ENCODE results near the gene EML4.
"Not testable (repeated sequence)": the region's sequence is repeated elsewhere in the genome, so short reads cannot be mapped to it uniquely, and the experiment has no call there.

The EML4 gene

DNA sequence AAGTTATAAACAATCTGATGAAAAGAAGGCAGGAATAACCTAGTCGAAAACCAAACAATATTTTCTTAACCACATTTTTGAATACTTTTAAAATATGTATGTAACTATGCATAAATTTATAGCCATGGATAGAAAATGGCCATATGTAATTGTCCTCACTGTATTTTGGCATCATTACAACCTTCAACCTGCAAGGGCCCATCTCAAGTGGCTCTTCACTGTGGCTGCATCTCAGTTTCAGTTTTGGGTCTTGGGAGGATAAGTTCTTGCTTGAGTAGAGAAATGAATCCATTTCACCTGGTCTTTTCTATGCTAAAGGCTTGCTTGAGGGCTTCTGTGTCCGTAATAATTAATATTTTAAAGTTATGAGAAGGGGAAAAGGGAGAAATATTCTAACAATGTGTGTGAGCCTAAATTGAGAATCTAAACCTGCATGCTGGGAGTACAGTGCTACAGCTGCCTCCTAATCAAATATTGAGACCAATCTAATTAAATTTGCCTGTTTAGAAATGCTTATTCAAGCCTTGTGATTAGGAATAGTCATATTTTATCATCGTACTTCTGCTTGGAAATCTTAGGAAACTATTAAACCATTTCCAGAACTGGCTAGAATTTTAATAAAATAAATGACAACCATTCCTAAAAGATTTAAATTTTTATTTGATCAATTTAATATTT, 92.5 kb downstream of the EML4 start:
- H3K4me3 ChIP-seq (ENCODE audit: low read length in 2 of 2) = no peak overlapping the region
- no peaks in the 10 kb centered on the region for H3K36me3 ChIP-seq (ENCODE audit: control insufficient read depth in 2 of 2, insufficient read depth in 2 of 2, low read length in 2 of 2)
- H3K27me3 ChIP-seq (ENCODE audit: control insufficient read depth in 1 of 2, insufficient read depth in 2 of 2, low read length in 2 of 2) = no peaks in the 10 kb centered on the region
- no peaks in the 10 kb centered on the region for H3K9me3 ChIP-seq (ENCODE audit: control insufficient read depth in 2 of 2, low read length in 2 of 2)
- H3K9ac ChIP-seq (ENCODE audit: low read length in 2 of 2) = no peak overlapping the region
- no peak overlapping the region for H3K27ac ChIP-seq (ENCODE audit: low read length)
- H3K4me1 ChIP-seq (ENCODE audit: control insufficient read depth, insufficient read depth, low read length) = no peaks in the 10 kb centered on the region

DNA sequence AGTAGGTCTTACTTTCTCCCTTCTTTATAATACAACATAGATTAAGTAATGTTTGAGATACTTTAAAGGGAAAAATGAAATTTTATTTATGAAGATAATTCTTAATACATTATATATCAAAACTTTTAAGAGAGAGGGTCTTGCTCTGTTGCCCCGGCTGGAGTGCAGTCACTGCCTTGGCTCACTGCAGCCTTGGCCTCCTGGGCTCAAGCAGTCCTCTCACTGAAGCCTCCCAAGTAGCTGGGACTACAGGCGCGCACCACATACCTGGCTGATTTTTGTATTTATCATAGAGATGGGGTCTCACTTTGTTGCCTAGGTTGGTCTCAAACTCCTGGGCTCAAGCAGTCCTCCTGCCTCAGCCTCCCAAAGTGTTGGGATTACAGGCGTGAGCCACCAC, 97.1 kb downstream of the EML4 start:
- Histone ChIP-seq H3K9ac (ENCODE audit: low read length in 2 of 2) (no peak overlapping the region), H3K27ac (ENCODE audit: low read length) (no peak overlapping the region), H3K27me3 (ENCODE audit: control insufficient read depth in 1 of 2, insufficient read depth in 2 of 2, low read length in 2 of 2) (no peaks in the 10 kb centered on the region), H3K9me3 (ENCODE audit: control insufficient read depth in 2 of 2, low read length in 2 of 2) (no peaks in the 10 kb centered on the region), H3K36me3 (ENCODE audit: control insufficient read depth in 2 of 2, insufficient read depth in 2 of 2, low read length in 2 of 2) (no peaks in the 10 kb centered on the region), H3K4me1 (ENCODE audit: control insufficient read depth, insufficient read depth, low read length) (no peaks in the 10 kb centered on the region), H3K4me3 (ENCODE audit: low read length in 2 of 2) (no peak overlapping the region)

DNA sequence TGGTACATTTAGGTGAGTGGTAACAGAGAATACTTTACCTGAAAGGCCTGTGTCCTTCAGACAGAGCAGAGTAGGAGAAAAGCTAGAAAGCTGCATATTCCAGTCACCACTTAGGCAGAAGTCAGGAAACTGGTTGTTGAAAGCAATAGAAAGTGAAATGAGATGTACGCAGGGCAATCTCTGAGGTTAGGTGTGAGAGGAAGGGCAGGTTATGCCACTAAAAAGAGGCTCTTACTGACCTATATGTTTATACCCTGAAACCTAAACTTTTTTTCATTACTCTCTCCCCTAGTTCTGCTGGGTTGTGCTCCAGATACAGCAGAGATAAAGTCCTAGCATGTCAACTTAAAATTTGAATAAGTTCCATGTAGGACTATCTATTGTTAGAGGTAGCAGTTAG, 98.4 kb downstream of the EML4 start:
- H3K9me3 ChIP-seq (ENCODE audit: control insufficient read depth in 2 of 2, low read length in 2 of 2) = no peaks in the 10 kb centered on the region
- no peaks in the 10 kb centered on the region for H3K36me3 ChIP-seq (ENCODE audit: control insufficient read depth in 2 of 2, insufficient read depth in 2 of 2, low read length in 2 of 2)
- H3K4me1 ChIP-seq (ENCODE audit: control insufficient read depth, insufficient read depth, low read length) = no peaks in the 10 kb centered on the region
- no peaks in the 10 kb centered on the region for H3K27me3 ChIP-seq (ENCODE audit: control insufficient read depth in 1 of 2, insufficient read depth in 2 of 2, low read length in 2 of 2)
- no peak overlapping the region for H3K9ac ChIP-seq (ENCODE audit: low read length in 2 of 2)
- H3K4me3 ChIP-seq (ENCODE audit: low read length in 2 of 2) = no peak overlapping the region
- H3K27ac ChIP-seq (ENCODE audit: low read length) = no peak overlapping the region

DNA sequence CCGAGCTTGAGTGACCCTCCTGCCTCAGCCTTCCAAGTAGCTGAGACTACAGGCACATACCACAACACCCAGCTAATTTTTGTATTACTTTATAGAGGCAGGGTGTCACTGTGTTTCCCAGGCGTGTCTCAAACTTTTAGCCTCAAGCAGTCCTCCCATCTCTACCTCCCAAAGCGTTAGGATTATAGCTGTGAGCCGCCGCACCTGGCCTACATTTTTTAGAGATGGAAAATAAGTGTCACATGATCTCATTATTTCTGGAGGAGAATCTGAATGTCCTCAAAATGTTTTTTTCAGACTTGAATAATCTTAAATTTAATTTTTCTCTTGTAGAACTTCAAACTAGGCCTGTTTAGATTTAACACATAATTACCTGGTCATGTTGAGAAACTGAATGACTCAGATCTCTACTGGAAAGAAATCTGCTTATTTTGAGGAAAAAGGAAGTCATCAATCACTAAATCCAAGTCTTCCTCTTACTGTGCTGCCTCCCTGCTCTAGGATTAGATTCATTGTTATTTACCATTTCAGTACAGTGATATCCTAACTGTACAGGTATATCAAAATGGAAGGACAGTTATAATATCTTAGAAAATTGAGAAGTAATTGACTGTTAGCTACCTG, 99.5 kb downstream of the EML4 start:
- Histone ChIP-seq H3K36me3 (ENCODE audit: control insufficient read depth in 2 of 2, insufficient read depth in 2 of 2, low read length in 2 of 2) (no peaks in the 10 kb centered on the region), H3K9ac (ENCODE audit: low read length in 2 of 2) (no peak overlapping the region), H3K4me1 (ENCODE audit: control insufficient read depth, insufficient read depth, low read length) (no peaks in the 10 kb centered on the region), H3K27ac (ENCODE audit: low read length) (no peak overlapping the region), H3K4me3 (ENCODE audit: low read length in 2 of 2) (no peak overlapping the region), H3K27me3 (ENCODE audit: control insufficient read depth in 1 of 2, insufficient read depth in 2 of 2, low read length in 2 of 2) (no peaks in the 10 kb centered on the region), H3K9me3 (ENCODE audit: control insufficient read depth in 2 of 2, low read length in 2 of 2) (no peaks in the 10 kb centered on the region)

DNA sequence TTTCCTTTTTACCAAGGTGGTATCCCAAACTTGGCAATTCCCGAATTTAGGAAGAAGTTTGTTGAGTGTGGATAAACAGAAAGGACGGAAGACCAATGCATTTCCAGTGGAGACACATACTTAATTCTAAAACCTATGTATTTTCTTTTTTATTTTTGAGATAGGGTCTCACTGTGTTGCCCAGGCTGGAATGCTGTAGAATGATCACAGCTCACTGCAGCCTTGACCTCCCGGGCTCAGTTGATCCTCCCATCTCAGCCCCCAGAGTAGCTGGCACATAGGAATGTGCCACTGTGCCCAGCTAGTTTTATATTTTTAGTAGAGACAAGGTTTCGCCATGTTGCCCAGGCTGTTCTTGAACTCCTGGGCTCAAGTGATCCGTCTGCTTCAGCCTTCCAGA, 101.6 kb downstream of the EML4 start:
- no peaks in the 10 kb centered on the region for H3K36me3 ChIP-seq (ENCODE audit: control insufficient read depth in 2 of 2, insufficient read depth in 2 of 2, low read length in 2 of 2)
- no peaks in the 10 kb centered on the region for H3K27me3 ChIP-seq (ENCODE audit: control insufficient read depth in 1 of 2, insufficient read depth in 2 of 2, low read length in 2 of 2)
- no peak overlapping the region for H3K4me3 ChIP-seq (ENCODE audit: low read length in 2 of 2)
- H3K27ac ChIP-seq (ENCODE audit: low read length) = no peak overlapping the region
- no peak overlapping the region for H3K9ac ChIP-seq (ENCODE audit: low read length in 2 of 2)
- no peaks in the 10 kb centered on the region for H3K9me3 ChIP-seq (ENCODE audit: control insufficient read depth in 2 of 2, low read length in 2 of 2)
- H3K4me1 ChIP-seq (ENCODE audit: control insufficient read depth, insufficient read depth, low read length) = no peaks in the 10 kb centered on the region

DNA sequence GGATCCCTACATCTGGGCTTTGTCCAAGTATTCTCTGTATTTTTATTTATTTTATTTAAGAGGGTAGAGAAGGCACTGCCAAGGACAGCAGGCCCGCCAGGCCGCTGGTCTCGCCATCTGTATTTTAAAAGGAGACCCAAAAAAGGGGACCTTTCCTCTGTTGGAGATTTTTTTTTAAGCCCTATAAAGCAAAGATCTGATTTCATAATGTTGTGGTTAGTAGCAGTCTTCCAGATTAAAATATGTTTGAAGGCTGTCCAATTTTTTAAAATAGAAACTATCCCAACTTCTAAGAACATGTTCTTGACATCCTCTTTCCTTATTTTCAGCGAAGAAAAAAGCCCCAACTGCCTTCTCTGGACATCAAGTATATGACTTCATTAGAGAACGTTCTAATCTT, 102.1 kb downstream of the EML4 start:
- not testable (repeated sequence) for H3K4me1 ChIP-seq (ENCODE audit: control insufficient read depth, insufficient read depth, low read length); H3K27me3 ChIP-seq (ENCODE audit: control insufficient read depth in 1 of 2, insufficient read depth in 2 of 2, low read length in 2 of 2); H3K9me3 ChIP-seq (ENCODE audit: control insufficient read depth in 2 of 2, low read length in 2 of 2); H3K9ac ChIP-seq (ENCODE audit: low read length in 2 of 2); H3K4me3 ChIP-seq (ENCODE audit: low read length in 2 of 2); H3K36me3 ChIP-seq (ENCODE audit: control insufficient read depth in 2 of 2, insufficient read depth in 2 of 2, low read length in 2 of 2); H3K27ac ChIP-seq (ENCODE audit: low read length)

DNA sequence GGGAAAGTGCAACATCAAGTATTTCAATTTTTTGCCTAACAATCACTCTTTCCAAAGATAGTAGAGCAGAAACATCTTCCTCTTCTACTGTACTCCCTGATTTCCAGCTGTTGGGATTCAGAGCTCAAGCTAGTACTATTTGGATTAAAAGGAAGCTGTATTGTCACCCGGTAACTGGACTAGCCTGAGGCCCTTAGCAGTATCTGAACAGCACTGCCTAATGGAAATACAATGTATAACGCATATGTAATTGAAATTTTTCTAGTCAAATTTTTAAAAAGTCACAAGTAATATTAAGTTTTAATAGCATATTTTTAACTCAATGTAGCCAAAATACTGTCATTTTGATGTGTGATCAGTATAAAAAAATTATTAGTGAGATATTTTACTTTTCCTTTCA, 105.7 kb downstream of the EML4 start:
- no peaks in the 10 kb centered on the region for H3K9me3 ChIP-seq (ENCODE audit: control insufficient read depth in 2 of 2, low read length in 2 of 2)
- H3K36me3 ChIP-seq (ENCODE audit: control insufficient read depth in 2 of 2, insufficient read depth in 2 of 2, low read length in 2 of 2) = no peaks in the 10 kb centered on the region
- H3K27ac ChIP-seq (ENCODE audit: low read length) = no peak overlapping the region
- no peak overlapping the region for H3K9ac ChIP-seq (ENCODE audit: low read length in 2 of 2)
- H3K4me1 ChIP-seq (ENCODE audit: control insufficient read depth, insufficient read depth, low read length) = no peaks in the 10 kb centered on the region
- H3K27me3 ChIP-seq (ENCODE audit: control insufficient read depth in 1 of 2, insufficient read depth in 2 of 2, low read length in 2 of 2) = no peaks in the 10 kb centered on the region
- H3K4me3 ChIP-seq (ENCODE audit: low read length in 2 of 2) = no peak overlapping the region

DNA sequence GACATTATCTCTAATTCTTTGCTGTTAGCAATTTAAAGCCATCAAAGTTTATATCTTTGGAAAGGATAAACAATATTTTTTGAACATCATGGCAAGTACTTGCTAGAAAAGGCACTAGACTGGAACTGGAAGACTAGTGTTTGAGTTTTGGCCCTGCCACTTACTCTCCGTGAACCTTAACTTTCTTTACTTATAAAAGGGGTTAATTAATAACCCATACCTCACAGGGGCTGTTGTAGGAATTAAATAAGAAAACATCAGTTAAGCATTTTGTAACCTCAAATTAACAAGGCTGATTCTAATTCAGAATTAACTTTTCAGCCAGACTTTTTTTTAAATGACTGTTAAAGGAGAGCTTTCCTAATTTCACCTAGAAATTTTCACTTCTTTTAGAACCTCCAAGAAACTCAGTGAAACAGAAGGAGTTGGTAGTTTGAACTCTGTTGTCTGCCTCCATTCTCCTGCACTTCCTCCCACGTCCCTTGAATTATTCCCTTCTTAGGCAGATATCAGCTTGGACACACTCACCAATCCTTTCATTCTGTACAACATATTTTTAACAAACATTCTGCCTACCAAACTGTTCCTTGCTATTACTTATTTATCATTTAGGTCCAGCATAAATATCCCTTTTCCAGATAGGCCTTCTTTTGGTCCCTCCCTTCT, 112.4 kb downstream of the EML4 start:
- H3K36me3 ChIP-seq (ENCODE audit: control insufficient read depth in 2 of 2, insufficient read depth in 2 of 2, low read length in 2 of 2) = peaks cover 6 to 8% of the 10 kb centered on the region in 2 donors
- H3K4me1 ChIP-seq (ENCODE audit: control insufficient read depth, insufficient read depth, low read length) = no peaks in the 10 kb centered on the region
- H3K27me3 ChIP-seq (ENCODE audit: control insufficient read depth in 1 of 2, insufficient read depth in 2 of 2, low read length in 2 of 2) = no peaks in the 10 kb centered on the region
- no peak overlapping the region for H3K9ac ChIP-seq (ENCODE audit: low read length in 2 of 2)
- H3K27ac ChIP-seq (ENCODE audit: low read length) = no peak overlapping the region
- no peak overlapping the region for H3K4me3 ChIP-seq (ENCODE audit: low read length in 2 of 2)
- no peaks in the 10 kb centered on the region for H3K9me3 ChIP-seq (ENCODE audit: control insufficient read depth in 2 of 2, low read length in 2 of 2)

DNA sequence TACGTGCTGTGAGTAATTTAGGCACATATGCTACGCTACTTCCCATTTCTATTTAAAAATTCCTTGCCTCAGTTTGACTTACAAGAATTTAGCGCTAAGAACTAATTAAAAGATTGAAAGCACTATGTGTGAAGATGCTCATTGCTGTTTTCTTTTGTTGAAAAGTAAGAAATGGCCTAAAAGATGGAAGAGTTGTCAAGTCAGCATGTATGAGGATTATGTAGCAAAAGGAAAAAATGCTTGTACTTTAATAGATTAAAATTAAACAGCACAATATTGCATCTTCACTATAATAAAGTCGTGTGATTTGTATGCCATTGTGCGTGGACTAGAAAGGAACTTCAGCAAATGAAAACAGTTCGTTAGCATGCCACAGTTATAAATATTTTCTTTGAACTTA, 114.9 kb downstream of the EML4 start:
- no peaks in the 10 kb centered on the region for H3K27me3 ChIP-seq (ENCODE audit: control insufficient read depth in 1 of 2, insufficient read depth in 2 of 2, low read length in 2 of 2)
- H3K4me1 ChIP-seq (ENCODE audit: control insufficient read depth, insufficient read depth, low read length) = no peaks in the 10 kb centered on the region
- no peak overlapping the region for H3K27ac ChIP-seq (ENCODE audit: low read length)
- no peak overlapping the region for H3K4me3 ChIP-seq (ENCODE audit: low read length in 2 of 2)
- no peak overlapping the region for H3K9ac ChIP-seq (ENCODE audit: low read length in 2 of 2)
- no peaks in the 10 kb centered on the region for H3K9me3 ChIP-seq (ENCODE audit: control insufficient read depth in 2 of 2, low read length in 2 of 2)
- peaks cover 8 to 9% of the 10 kb centered on the region in 2 donors for H3K36me3 ChIP-seq (ENCODE audit: control insufficient read depth in 2 of 2, insufficient read depth in 2 of 2, low read length in 2 of 2)

DNA sequence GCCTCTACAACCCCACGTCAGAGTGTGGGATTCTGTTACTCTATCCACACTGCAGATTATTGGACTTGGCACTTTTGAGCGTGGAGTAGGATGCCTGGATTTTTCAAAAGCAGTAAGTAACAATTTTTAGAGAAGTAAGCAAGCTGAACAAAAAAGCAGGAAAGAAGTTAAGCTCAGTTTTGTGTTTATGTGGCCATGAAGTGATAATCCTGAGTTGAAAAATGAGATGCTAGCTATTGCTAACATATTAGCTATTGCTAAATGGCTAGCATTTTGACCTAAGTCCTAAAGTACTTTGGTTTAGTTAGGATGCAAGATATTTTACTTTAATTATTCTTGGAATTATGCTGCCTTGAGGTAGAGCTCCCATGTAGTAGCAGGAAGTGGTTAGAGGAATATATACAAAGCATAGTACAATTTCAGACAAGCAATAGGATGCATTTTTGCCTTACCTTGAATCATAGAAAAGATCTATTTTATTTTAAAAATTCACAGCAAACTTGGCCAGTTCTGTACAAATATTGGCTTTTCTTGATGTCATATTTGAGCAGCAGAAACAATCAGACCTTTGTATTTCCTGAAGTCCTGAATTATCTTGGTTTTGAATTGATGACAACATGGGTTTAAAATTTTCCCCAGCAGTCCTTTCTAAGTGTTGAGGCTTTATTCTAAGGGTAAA, 117.3 kb downstream of the EML4 start:
- Histone ChIP-seq H3K27ac (ENCODE audit: low read length) (no peak overlapping the region), H3K9me3 (ENCODE audit: control insufficient read depth in 2 of 2, low read length in 2 of 2) (no peaks in the 10 kb centered on the region), H3K4me1 (ENCODE audit: control insufficient read depth, insufficient read depth, low read length) (no peaks in the 10 kb centered on the region), H3K4me3 (ENCODE audit: low read length in 2 of 2) (no peak overlapping the region), H3K9ac (ENCODE audit: low read length in 2 of 2) (no peak overlapping the region), H3K36me3 (ENCODE audit: control insufficient read depth in 2 of 2, insufficient read depth in 2 of 2, low read length in 2 of 2) (peaks cover 6 to 11% of the 10 kb centered on the region in 2 donors), H3K27me3 (ENCODE audit: control insufficient read depth in 1 of 2, insufficient read depth in 2 of 2, low read length in 2 of 2) (no peaks in the 10 kb centered on the region)

Measured in stomach smooth muscle (tissue), 2 donors.